ENCODE results near the gene SIGLEC1. TPM values are rescaled to one million over a fixed set of nuclear protein-coding genes. Genes with fewer than 3 reads are reported as not detected.

SIGLEC1 gene
- total and polyA plus RNA-seq, 2 donors from 2014 or later, result 2.4 to 20.2 TPM

GRCh38 chr20:3681931-3682781, 30.2 kb downstream of the SIGLEC1 start, which contains the start of gene ADAM33:
TSS of gene ADAM33 (minus strand) at chr20:3682010. CDS start at chr20:3682004, 6 bp downstream.
- H3K27me3 ChIP-seq (ENCODE audit: control insufficient read depth, insufficient read depth, low read length), result no peaks in the 10 kb centered on the region
- intact Hi-C loops (cut with DNase I), result no loop called here
- H3K9ac ChIP-seq (ENCODE audit: low read length in 3 of 3), result no peak within 1 kb of the TSS
- H3K4me1 ChIP-seq (ENCODE audit: control insufficient read depth in 2 of 3, insufficient read depth in 2 of 3, low read depth in 1 of 3, low read length in 3 of 3), result peaks cover 0 to 5% (median 4%) of the 10 kb centered on the region in 3 donors
- TF ChIP-seq CTCF (IDR thresholded peaks at IDR 0.05; ENCODE audit: borderline replicate concordance, extremely low read depth, insufficient read depth), result no peak
- peak in 3 of 5 donors; percentile 46 to 83 (median 61) for DNase-seq
- H3K27ac ChIP-seq (ENCODE audit: low read depth in 2 of 2, low read length in 2 of 2), result no peak within 1 kb of the TSS
- H3K9me3 ChIP-seq (ENCODE audit: control insufficient read depth in 2 of 3, insufficient read depth in 1 of 3, low read length in 3 of 3), result no peaks in the 10 kb centered on the region
- no peaks in the 10 kb centered on the region for H3K36me3 ChIP-seq (ENCODE audit: control insufficient read depth in 2 of 3, insufficient read depth in 3 of 3, low read length in 3 of 3)
- no peak within 1 kb of the TSS for H3K4me3 ChIP-seq (ENCODE audit: low read length in 3 of 3)
- FAIRE-seq, result no peak

GRCh38 chr20:3681352-3681930, 31.0 kb downstream of the SIGLEC1 start:
- intact Hi-C loops (cut with DNase I), result no loop called here
- Histone ChIP-seq H3K9ac (ENCODE audit: low read length in 3 of 3) (no peak overlapping the region), H3K27me3 (ENCODE audit: control insufficient read depth, insufficient read depth, low read length) (no peaks in the 10 kb centered on the region), H3K27ac (ENCODE audit: low read depth in 2 of 2, low read length in 2 of 2) (no peak overlapping the region), H3K4me1 (ENCODE audit: control insufficient read depth in 2 of 3, insufficient read depth in 2 of 3, low read depth in 1 of 3, low read length in 3 of 3) (peaks cover 0 to 3% (median 2%) of the 10 kb centered on the region in 3 donors), H3K4me3 (ENCODE audit: low read length in 3 of 3) (no peak overlapping the region), H3K9me3 (ENCODE audit: control insufficient read depth in 2 of 3, insufficient read depth in 1 of 3, low read length in 3 of 3) (no peaks in the 10 kb centered on the region), H3K36me3 (ENCODE audit: control insufficient read depth in 2 of 3, insufficient read depth in 3 of 3, low read length in 3 of 3) (no peaks in the 10 kb centered on the region)
- FAIRE-seq (no peak), DNase-seq (peak in 1 of 5 donors; percentile 68)
- TF ChIP-seq CTCF (IDR thresholded peaks at IDR 0.05; ENCODE audit: borderline replicate concordance, extremely low read depth, insufficient read depth), result no peak

- Histone ChIP-seq H3K4me1 (ENCODE audit: control insufficient read depth in 2 of 3, insufficient read depth in 2 of 3, low read depth in 1 of 3, low read length in 3 of 3) (peaks cover 0 to 2% (median 0%) of the 10 kb centered on the region in 3 donors), H3K27ac (ENCODE audit: low read depth in 2 of 2, low read length in 2 of 2) (no peak overlapping the region), H3K36me3 (ENCODE audit: control insufficient read depth in 2 of 3, insufficient read depth in 3 of 3, low read length in 3 of 3) (no peaks in the 10 kb centered on the region), H3K9me3 (ENCODE audit: control insufficient read depth in 2 of 3, insufficient read depth in 1 of 3, low read length in 3 of 3) (no peaks in the 10 kb centered on the region), H3K27me3 (ENCODE audit: control insufficient read depth, insufficient read depth, low read length) (peaks cover 2% of the 10 kb centered on the region), H3K9ac (ENCODE audit: low read length in 3 of 3) (no peak overlapping the region), H3K4me3 (ENCODE audit: low read length in 3 of 3) (no peak overlapping the region)
- intact Hi-C loops (cut with DNase I), result no loop called here
- FAIRE-seq (no peak), DNase-seq (peak in 1 of 5 donors; percentile 58)
- no peak for TF ChIP-seq CTCF (IDR thresholded peaks at IDR 0.05; ENCODE audit: borderline replicate concordance, extremely low read depth, insufficient read depth)
Measured at GRCh38 chr20:3680701-3681351, 31.6 kb downstream of the SIGLEC1 start.
